Activated naive CD8-positive, alpha-beta T cell treated with anti-CD3 and anti-CD28 coated beads, Interleukin-2, amount 10 ng/mL, durations not matched to agents 7 days and 5 days (primary cell): ENCODE data around the gene FEZ2. TPM values are rescaled to one million over a fixed set of nuclear protein-coding genes. Genes with fewer than 3 reads are reported as not detected.
A peak's percentile ranks its signal among the peaks of the same experiment; 100 is the strongest.
"Not testable (repeated sequence)": the region's sequence is repeated elsewhere in the genome, so short reads cannot be mapped to it uniquely, and the experiment has no call there.

ENCODE experiments used
- ATAC-seq: fragments of 150-1000 bp; cut with Tn5 transposase; one replicate; pipeline ENCODE4 v1.10.0; 2021; ENCODE audit warnings: low read depth, moderate library complexity
- POLR2A ChIA-PET: fragments of 350-600 bp; sonication (Branson Sonifier 250); formaldehyde crosslinking; loops from one replicate; lab custom pipeline; 2021; ENCODE audit warnings: antibody characterized with exemption; lab: Charles Lee
- DNase-seq: peaks from one replicate; pipeline ENCODE4 v3.0.0; 2021
- H3K27ac Mint-ChIP-seq: one replicate; pipeline ENCODE4 v1.8.0; 2022; ENCODE audit warnings: mild to moderate bottlenecking, mixed read lengths
- H3K27me3 Mint-ChIP-seq: one replicate; pipeline ENCODE4 v1.8.0; 2022; ENCODE audit warnings: mild to moderate bottlenecking, moderate library complexity, mixed read lengths
- H3K36me3 Mint-ChIP-seq: one replicate; pipeline ENCODE4 v1.8.0; 2021; ENCODE audit warnings: mild to moderate bottlenecking, mixed read lengths
- H3K4me1 Mint-ChIP-seq: one replicate; pipeline ENCODE4 v1.8.0; 2021; ENCODE audit warnings: mixed read lengths
- H3K4me3 Mint-ChIP-seq: one replicate; pipeline ENCODE4 v1.8.0; 2022; ENCODE audit warnings: mild to moderate bottlenecking, moderate library complexity, mixed read lengths
- H3K9me3 Mint-ChIP-seq: one replicate; pipeline ENCODE4 v1.8.0; 2021; ENCODE audit warnings: mixed read lengths
- total RNA-seq, 2 experiments: library from RNA; stranded (reverse); gene quantifications; one replicate each; pipeline ENCODE4 v1.2.3, GENCODE V29; 2021

Gene FEZ2
- total RNA-seq, 2 experiments from 2014 or later = 19.4 to 22.8 TPM

DNA sequence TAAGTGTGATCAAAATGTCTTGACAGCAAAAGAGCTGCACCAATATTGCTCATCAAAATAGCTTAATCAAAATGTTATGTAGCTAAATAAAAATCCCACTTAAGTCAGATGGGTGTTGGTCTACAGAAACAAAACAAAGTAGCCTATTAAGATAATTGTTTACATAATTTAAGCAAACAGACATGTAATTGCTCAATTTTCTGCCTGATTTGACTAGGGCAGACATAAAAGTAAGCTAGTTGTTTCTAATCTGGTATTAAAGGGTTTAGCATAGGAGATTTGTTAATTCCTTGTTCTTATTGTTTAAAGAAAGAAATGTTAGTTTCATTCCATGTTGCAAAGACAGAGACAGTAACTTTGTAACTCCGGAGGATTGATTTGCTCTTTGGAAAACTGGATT is 11.5 kb upstream of the FEZ2 start:
- peaks cover 9% of the 10 kb centered on the region for H3K27me3 Mint-ChIP-seq
- H3K4me1 Mint-ChIP-seq = peaks cover 2% of the 10 kb centered on the region
- ATAC-seq = no peak
- DNase-seq = no peak
- H3K9me3 Mint-ChIP-seq = no peaks in the 10 kb centered on the region
- H3K27ac Mint-ChIP-seq = no peak overlapping the region
- POLR2A ChIA-PET = interaction anchor here (0.7 kb wide), 1 partner anchor 12 kb away, joined by 4 read pairs; no protein-coding TSS in a partner anchor
- H3K4me3 Mint-ChIP-seq = no peak overlapping the region
- H3K36me3 Mint-ChIP-seq = no peaks in the 10 kb centered on the region

DNA sequence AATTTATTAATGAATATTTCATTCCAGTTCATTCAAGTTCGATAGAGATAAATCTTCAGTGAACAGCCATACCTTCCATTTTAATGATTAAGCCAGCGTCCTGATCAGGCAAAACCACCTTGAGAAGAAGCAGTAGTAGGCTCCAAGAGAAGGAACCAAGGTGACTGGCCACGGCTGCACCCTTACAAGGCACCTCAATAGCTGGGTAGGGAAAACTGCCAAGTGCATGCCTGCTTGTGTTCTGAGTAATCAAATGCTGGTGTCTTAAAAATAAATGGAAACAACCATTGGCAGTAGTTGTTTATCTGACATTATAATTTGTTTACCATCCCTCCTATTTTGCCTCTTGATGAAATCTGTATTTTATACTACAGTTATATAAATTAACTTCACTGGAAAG is 10.0 kb upstream of the FEZ2 start:
- H3K36me3 Mint-ChIP-seq = no peaks in the 10 kb centered on the region
- no peak overlapping the region for H3K4me3 Mint-ChIP-seq
- no peak for DNase-seq
- POLR2A ChIA-PET = no interaction called here
- ATAC-seq = no peak
- H3K27me3 Mint-ChIP-seq = peaks cover 9% of the 10 kb centered on the region
- no peak overlapping the region for H3K27ac Mint-ChIP-seq
- H3K9me3 Mint-ChIP-seq = no peaks in the 10 kb centered on the region
- peaks cover 2% of the 10 kb centered on the region for H3K4me1 Mint-ChIP-seq

DNA sequence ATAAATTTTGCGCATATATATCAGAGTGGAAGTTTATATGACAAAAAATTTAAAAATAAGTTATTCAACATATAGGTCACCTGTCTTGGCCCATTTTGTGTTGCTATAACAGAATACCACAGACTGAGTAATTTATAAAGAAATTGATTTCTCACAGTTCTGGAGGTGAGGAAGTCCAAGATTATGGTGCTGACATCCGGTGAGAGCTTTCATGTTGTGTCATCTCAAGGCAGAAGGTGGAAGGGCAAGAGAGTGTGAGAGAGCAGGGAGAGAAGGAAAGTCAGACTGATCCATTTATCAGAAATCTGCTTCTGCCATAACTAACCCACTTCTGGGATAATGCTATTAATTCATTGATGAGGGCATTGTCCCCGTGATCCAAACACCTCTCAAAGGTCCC is 9.0 kb upstream of the FEZ2 start:
- Mint-ChIP-seq H3K9me3 (no peaks in the 10 kb centered on the region), H3K36me3 (no peaks in the 10 kb centered on the region), H3K27me3 (peaks cover 9% of the 10 kb centered on the region), H3K4me1 (peaks cover 2% of the 10 kb centered on the region), H3K27ac (no peak overlapping the region), H3K4me3 (no peak overlapping the region)
- POLR2A ChIA-PET = no interaction called here
- DNase-seq = no peak
- no peak for ATAC-seq

DNA sequence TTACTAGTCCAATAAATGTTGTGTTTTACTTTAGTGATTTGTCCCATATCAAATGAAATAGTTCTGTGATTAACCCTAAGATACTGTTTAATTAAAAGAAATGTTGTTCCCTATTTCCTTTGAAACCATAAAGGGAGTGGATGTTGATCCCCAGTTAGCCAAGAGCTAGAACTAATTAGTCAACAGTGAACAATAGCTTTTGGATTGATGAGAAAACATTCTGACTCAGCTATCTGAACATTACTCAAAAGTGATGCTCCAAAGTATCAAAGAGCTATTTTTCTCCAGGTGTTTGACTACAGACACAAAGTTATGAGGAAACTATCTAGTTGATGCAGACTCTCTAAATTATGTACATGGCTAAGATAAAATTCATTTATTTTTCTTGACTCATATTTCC is 7.3 kb upstream of the FEZ2 start:
- ATAC-seq (no peak), DNase-seq (no peak)
- POLR2A ChIA-PET = no interaction called here
- Mint-ChIP-seq H3K4me3 (no peak overlapping the region), H3K27me3 (peaks cover 7% of the 10 kb centered on the region), H3K36me3 (no peaks in the 10 kb centered on the region), H3K4me1 (no peaks in the 10 kb centered on the region), H3K9me3 (no peaks in the 10 kb centered on the region), H3K27ac (no peak overlapping the region)

DNA sequence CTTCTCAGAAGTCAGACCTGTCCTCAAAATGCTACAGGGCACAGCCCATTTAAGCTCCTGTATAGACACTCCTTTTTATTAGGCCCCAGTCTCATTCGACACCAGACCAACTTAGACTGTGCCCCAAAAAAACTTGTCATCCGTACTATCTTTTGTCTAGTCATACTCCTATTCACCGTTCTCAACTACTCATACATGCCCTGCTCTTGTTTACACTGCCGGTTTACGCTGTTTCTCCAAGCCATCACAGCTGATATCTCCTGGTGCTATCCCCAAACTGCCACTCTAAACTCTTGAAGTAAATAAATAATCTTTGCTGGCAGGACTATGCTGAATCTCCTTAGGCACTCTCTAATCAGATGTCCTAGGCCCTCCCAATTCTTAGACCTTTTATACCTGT is 5.7 kb upstream of the FEZ2 start:
- H3K27ac Mint-ChIP-seq, H3K27me3 Mint-ChIP-seq, POLR2A ChIA-PET, ATAC-seq, H3K4me1 Mint-ChIP-seq, DNase-seq, H3K4me3 Mint-ChIP-seq, H3K36me3 Mint-ChIP-seq, H3K9me3 Mint-ChIP-seq: not testable (repeated sequence)

DNA sequence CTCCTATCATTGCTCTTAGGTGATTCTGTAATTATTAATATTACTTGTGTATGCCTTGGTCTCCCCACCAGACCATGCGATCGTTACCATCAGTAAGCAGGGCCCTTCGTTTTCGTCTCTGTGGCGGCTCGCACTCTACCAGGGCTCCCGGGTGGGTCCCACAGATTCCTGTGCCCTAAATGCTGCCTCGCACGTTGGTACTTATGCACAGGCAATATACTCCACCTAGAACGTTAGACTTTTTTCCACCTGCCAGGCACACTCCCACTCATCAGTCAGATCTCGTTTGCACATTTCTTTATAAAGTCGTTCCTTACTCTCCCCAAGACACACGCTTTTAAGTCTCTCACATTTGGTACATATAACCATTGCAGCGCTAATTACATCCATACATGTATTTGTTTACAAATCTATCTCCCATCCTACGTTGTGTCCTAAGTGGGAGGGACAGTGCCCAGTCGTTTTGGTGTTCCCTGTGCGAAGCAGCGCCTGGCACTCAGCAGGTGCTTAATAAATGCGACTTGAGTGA is 901 bp downstream of the FEZ2 start:
- POLR2A ChIA-PET = interaction anchor here (0.6 kb wide), 1 partner anchor 12 kb away, joined by 4 read pairs; no protein-coding TSS in a partner anchor
- no peak for DNase-seq
- ATAC-seq = no peak
- Mint-ChIP-seq H3K27me3 (no peaks in the 10 kb centered on the region), H3K27ac (peak overlapping the region; percentile 95), H3K4me3 (peak overlapping the region; percentile 89), H3K4me1 (peaks cover 15% of the 10 kb centered on the region), H3K36me3 (peaks cover 10% of the 10 kb centered on the region), H3K9me3 (no peaks in the 10 kb centered on the region)

DNA sequence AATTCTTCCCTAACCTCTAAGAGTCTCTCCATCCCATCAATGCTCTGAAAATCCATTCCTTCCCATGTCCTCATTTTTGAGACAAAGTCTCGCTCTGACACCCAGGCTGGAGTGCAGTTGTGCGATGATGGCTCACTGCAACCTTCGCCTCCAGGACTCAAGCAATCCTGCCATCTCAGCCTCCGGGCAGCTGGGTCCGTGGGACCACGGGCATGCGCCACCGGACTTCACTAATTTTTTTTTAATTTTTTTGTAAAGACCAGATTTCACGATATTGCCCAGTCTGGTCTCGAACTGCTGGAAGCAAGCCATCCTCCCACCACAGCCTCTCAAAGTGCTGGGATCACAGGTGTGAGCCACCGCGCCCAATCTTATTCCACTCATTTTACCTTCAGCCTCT is 1.6 kb downstream of the FEZ2 start:
- no peak overlapping the region for H3K27ac Mint-ChIP-seq
- no peaks in the 10 kb centered on the region for H3K9me3 Mint-ChIP-seq
- peaks cover 15% of the 10 kb centered on the region for H3K4me1 Mint-ChIP-seq
- ATAC-seq = no peak
- H3K4me3 Mint-ChIP-seq = peak overlapping the region; percentile 2
- POLR2A ChIA-PET = no interaction called here
- H3K27me3 Mint-ChIP-seq = no peaks in the 10 kb centered on the region
- DNase-seq = no peak
- peaks cover 10% of the 10 kb centered on the region for H3K36me3 Mint-ChIP-seq

DNA sequence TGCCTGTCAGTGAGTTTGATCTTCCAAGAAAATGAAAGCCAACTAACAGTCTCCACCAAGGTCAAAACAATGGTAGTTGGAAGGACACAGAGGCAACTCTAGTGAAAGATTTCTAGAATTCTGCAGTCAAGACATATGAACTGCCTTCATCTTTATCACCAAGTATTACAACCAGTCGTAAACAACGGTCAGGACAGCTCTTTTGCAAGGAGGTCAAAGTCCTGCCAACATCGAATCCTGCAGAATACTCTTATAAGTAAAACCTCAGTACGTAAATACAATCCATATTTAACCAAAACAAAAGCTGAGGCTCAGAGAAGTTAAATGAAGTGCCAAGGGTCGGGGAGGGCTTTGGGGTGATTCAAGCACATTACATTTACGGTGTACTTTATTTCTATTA is 3.1 kb downstream of the FEZ2 start:
- H3K4me3 Mint-ChIP-seq = no peak overlapping the region
- DNase-seq = no peak
- no peaks in the 10 kb centered on the region for H3K27me3 Mint-ChIP-seq
- POLR2A ChIA-PET = no interaction called here
- H3K9me3 Mint-ChIP-seq = no peaks in the 10 kb centered on the region
- H3K36me3 Mint-ChIP-seq = peaks cover 10% of the 10 kb centered on the region
- peaks cover 15% of the 10 kb centered on the region for H3K4me1 Mint-ChIP-seq
- H3K27ac Mint-ChIP-seq = no peak overlapping the region
- no peak for ATAC-seq

DNA sequence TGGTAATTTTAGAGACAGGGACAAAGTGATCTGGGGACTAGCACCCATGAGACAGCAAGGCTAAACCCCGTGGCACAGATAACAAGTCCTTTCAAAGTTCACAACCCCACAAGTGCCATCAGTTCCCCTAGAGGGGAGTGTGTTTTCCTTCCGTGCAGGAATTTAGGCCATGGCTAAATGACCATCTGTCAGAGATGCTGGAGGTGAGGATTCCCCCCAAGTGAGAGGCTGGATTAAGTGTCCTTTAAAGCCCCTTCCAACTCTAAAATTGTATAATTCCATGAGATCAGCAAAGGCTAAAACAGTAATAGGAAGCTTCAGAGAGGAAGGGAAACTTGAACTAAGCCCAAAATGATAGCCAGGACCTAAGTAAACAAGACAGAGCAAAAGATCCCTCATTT is 8.7 kb downstream of the FEZ2 start:
- DNase-seq = no peak
- Mint-ChIP-seq H3K27me3 (no peaks in the 10 kb centered on the region), H3K4me3 (no peak overlapping the region), H3K9me3 (no peaks in the 10 kb centered on the region), H3K36me3 (peaks cover 29% of the 10 kb centered on the region), H3K4me1 (peaks cover 3% of the 10 kb centered on the region), H3K27ac (no peak overlapping the region)
- POLR2A ChIA-PET = no interaction called here
- no peak for ATAC-seq

DNA sequence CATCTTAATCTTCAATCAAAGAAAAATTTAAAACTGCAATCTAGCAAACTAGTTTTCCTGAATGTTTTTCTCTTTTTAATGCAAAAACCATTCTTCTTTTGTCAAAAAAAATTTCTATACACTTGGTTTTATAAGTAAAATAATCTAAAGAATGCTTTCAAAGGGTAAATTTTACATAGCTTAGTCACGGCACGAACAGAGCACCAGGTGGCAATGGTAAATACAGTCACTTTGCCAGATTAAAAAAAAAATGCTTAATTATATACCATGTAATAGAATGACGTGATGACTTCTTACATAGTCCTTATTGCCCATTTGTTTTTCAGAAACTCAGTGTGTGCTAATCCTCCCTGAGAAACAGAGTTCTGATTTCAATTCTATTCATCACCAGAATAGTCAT is 10.4 kb downstream of the FEZ2 start:
- Mint-ChIP-seq H3K27me3 (no peaks in the 10 kb centered on the region), H3K4me3 (no peak overlapping the region), H3K36me3 (peaks cover 28% of the 10 kb centered on the region), H3K27ac (no peak overlapping the region), H3K9me3 (no peaks in the 10 kb centered on the region), H3K4me1 (no peaks in the 10 kb centered on the region)
- POLR2A ChIA-PET = no interaction called here
- ATAC-seq = no peak
- no peak for DNase-seq

DNA sequence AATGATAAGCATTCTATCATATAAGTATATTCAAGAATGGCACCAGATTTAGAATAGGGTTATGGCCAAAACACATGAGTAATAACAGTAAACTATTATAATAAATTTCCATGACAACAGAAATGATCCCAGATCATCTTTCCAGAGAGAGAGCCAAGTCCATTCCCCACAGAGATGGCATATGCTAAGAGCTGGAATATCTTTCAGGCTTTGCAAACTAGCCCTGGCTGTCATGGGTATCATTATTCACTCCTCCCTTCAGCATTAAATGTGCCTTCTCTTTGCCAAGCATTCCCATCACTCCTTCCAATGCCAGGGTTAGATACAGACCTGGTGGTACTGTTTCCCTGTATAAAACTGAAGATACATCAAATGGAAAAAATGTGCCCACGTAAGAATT is 10.9 kb downstream of the FEZ2 start:
- ATAC-seq (no peak), DNase-seq (no peak)
- POLR2A ChIA-PET = no interaction called here
- Mint-ChIP-seq H3K27ac (no peak overlapping the region), H3K27me3 (no peaks in the 10 kb centered on the region), H3K9me3 (no peaks in the 10 kb centered on the region), H3K4me3 (no peak overlapping the region), H3K36me3 (peaks cover 30% of the 10 kb centered on the region), H3K4me1 (no peaks in the 10 kb centered on the region)

DNA sequence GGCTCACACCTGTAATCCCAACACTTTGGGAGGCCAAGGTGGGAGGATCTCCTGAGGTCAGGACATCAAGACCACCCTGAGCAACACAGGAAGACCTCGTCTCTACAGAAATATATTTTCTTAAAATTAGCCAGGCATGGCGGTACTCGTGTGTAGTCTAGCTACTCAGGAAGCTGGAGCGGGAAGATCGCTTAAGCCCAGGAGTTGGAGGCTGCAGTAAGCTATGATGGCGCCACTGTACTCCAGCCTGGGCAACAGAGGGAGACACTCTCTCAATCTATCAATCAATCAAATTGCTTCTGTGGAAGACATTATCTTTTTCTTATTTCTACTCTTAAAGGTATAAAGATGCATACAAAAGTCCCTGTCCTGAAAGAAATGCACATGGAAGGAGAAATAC is 11.3 kb downstream of the FEZ2 start:
- DNase-seq (no peak), ATAC-seq (no peak)
- Mint-ChIP-seq H3K27ac (no peak overlapping the region), H3K36me3 (peaks cover 30% of the 10 kb centered on the region), H3K4me3 (no peak overlapping the region), H3K27me3 (no peaks in the 10 kb centered on the region), H3K4me1 (no peaks in the 10 kb centered on the region), H3K9me3 (no peaks in the 10 kb centered on the region)
- POLR2A ChIA-PET = no interaction called here

DNA sequence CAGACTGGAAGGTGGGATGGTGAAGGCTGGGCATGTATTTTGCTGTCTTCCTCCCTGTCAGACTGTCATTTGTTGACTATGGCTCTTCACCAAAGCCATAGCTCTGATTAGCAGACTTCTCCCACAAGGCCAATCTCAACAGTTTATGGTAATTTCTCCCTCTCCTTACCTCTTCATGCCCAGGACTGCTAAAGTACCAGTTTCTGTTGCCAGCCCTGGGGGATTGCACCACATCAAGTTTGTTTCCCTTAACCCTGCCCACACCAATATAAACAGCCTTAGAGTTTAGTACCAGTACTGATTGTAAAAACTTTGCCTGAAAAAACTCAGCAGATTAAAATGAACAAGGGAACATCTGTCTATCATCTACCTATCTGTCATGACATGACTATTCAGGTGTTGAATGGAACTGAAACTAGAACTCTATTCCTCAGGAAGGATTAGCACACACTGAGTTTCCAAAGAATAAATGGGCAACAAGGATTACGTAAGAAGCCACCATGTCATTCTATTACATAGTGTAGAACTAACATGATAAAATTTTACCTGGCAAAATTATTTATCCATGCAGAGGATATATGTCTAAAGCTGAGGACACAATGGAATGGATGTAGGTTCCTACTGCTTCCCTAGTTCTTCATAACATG is 13.7 kb downstream of the FEZ2 start:
- no peaks in the 10 kb centered on the region for H3K4me1 Mint-ChIP-seq
- POLR2A ChIA-PET = no interaction called here
- no peak overlapping the region for H3K27ac Mint-ChIP-seq
- H3K4me3 Mint-ChIP-seq = no peak overlapping the region
- ATAC-seq (no peak), DNase-seq (no peak)
- peaks cover 53% of the 10 kb centered on the region for H3K36me3 Mint-ChIP-seq
- H3K9me3 Mint-ChIP-seq = peaks cover 1% of the 10 kb centered on the region
- H3K27me3 Mint-ChIP-seq = no peaks in the 10 kb centered on the region

DNA sequence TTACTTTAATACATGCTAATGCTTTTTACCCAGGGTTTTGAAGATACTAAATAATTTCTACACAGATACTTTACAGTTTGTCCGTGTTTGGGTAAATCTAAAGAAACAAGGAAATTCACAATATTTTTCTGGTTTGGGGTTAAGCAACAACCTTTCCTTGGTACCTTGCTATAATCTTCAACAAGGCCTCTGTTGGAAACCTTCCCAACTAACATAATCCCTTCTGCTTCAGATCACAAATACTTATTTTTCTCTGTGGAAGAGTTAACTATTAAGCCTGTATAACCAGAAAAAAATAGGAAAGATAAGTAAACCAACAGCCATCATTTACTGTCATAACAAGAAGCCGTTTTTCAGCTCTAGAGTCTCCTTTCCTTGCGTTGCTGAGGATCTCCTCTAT is 15.0 kb downstream of the FEZ2 start:
- H3K4me3 Mint-ChIP-seq = no peak overlapping the region
- H3K36me3 Mint-ChIP-seq = peaks cover 66% of the 10 kb centered on the region
- H3K9me3 Mint-ChIP-seq = peaks cover 1% of the 10 kb centered on the region
- DNase-seq (no peak), ATAC-seq (no peak)
- POLR2A ChIA-PET = no interaction called here
- no peaks in the 10 kb centered on the region for H3K27me3 Mint-ChIP-seq
- no peaks in the 10 kb centered on the region for H3K4me1 Mint-ChIP-seq
- no peak overlapping the region for H3K27ac Mint-ChIP-seq
